Dermis microvascular lymphatic vessel endothelial cell (primary cell): ENCODE measurements around the gene CHST11. TPM values are rescaled to one million over a fixed set of nuclear protein-coding genes. Genes with fewer than 3 reads are reported as not detected.
A peak's percentile ranks its signal among the peaks of the same experiment; 100 is the strongest.

Source experiments
- DNase-seq, 2 donors: peaks; one replicate each; pipeline versions ENCODE4 v3.0.0 to v3.0.0-alpha.2; 2010; ENCODE audit warnings: low read depth in 2 of 2
- total RNA-seq: library from RNA; depleted of rRNA; stranded (reverse); fragments of >200 nt; gene quantifications from 2 replicates; pipeline ENCODE4 v1.2.1, GENCODE V29; 2014

The CHST11 gene
- total RNA-seq, 1 donor from 2014 or later, result 2.1 TPM

DNA sequence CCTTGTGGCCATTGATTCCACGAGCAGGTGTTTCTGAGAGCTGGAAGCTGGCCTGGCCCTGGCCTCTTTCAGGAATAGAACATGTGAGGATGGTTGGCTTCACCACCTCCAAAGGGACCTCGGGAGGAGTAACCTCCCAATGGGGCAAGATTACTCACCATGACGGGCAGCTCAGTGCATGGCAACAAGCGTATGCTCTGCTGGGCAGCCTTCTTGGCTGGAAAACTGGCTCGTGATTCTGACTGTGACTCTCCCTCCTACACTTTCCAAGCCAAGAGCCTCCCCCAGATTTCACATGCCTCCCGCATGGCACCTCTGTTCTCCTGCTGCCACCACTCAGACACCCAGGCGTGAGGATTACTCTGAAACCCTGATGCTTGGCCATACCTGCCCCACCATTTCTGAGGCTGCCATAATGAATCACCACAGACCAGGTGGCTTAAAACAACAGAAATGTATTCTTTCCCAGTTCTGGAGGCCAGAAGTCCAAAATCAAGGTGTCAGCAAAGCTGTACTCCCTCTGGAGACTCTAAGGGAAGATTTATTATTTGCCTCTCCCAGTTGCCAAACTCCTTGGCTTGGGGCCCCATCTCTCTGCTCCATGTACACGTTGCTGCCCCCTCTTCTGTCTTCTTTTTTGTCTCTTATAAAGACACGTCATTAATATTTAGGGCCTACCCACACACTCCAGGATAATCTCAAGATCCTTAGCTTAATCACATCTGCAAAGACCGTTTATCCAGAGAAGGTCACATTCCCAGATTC lies 215.9 kb downstream of the CHST11 start:
- DNase-seq, result no peak

DNA sequence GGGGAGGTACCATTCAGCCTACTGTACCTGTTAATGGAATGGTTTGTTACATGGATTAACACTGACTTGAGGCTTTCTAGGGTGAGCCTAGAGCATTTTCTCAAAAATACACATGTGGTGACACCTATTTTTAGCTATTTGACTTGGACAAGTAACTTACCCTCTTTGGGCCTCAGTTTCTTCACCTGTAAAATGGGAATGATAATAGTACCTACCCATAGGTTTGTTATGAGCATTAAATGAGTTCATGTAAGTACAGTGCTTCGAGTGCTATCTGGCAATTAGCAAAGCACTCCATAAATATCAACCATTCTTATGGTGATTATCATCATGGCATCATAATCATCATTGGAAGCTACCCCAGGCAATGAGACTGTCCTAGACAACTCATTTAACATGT lies 216.5 kb downstream of the CHST11 start:
- DNase-seq, result no peak

DNA sequence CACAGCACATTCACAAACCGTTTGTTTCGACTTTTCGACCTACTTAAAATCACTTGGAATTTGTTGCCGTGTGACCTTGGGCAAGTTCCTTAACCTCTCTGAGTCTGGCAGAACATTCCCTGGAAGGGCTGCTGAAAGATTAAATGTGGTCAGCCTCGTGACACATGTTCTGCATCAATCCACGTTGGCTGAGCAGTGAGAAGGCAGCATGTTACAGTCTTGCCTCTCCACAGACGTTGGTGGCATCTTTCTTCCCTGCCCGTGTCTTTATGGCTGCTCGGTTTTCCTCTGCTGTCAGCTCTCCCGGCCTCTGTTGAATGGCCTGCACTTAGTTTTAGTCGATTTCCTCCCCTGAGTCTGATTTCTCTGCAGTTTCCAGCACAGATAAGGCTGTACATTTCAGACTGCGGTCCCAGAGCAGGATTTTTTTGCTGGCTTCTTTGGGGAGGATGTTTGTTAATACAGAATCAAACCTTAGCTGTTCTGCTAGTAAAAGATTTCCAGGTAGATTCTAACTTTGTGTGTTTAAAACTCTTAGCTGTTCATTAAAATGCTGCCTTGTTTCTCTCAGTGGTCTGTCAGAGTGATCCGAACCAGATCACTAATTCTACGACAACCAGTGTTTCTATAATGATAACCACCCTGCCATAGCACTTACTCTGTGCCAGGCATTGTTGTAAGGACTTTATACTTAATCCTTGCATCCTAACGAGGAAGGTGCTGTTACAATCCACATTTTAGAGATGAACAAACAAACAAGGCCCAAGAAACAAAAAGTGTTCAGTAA lies 217.1 kb downstream of the CHST11 start:
- no peak for DNase-seq

DNA sequence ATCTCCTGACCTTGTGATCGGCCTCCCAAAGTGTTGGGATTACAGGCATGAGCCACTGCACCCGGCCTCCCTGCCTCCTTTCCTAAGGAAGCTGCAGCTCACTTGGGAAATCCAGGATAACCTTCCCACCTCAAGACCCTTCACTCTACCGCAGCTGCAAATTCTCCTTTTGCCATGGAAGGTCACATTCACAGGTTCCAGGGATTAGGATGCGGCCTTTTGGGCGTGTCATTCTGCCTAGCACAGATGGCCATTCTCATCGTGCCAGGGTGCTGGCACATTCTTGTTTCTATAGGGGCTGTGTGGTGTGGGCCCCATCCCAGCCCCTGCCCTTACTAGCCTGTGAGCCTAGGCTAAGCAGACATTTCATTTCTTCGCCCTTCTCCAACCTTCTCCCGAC lies 219.9 kb downstream of the CHST11 start:
- DNase-seq, result no peak

DNA sequence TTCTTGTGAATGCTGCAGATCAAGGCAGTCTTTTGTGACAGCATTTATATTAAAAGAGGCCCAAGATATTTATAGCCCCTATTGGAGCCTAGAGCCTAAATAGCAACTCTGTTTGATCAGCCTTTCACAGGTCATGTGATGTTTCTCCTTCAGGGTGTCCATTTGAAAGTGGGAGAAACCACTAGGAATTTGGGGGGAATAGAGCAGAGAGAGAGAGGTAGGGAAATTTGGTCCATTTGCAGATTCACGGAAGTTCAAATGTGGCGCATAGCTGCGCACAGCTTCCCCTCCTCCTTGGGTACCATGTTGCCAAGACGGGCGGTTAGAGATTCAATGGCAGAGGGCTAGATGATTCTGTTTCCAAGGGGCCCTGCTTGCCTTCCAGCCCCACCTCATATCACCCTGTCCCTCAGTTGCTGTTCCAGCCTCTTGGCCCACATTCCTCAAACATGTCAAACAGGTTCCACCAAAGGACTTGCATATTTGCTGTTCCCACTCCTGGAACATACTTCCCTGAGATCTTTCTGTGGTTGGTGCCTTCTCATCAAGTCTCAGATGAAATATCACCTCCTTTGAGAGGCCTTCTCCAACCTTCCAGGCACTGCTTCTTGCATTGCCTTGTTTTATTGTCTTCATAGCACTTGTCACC lies 220.8 kb downstream of the CHST11 start:
- no peak for DNase-seq

DNA sequence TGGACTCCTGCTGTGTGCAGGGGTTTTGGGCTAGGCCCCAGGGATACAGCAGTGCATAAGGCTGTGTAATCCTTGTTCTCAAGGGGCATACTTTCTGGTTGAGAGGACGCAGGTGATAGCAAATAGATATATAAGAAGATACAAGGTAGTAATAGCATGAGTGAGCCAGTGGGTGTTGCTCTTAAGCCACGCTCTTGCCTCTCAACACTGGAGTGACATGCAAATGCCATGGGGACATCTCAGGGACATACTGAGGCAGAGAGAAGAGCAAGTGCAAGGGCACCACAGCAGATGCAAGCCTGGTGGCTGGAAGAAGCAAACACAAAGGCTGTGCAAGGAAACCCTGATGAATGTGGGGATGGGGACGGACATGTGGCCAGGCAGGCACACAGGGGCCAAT lies 223.3 kb downstream of the CHST11 start:
- DNase-seq, result peak; percentile 27 to 44

DNA sequence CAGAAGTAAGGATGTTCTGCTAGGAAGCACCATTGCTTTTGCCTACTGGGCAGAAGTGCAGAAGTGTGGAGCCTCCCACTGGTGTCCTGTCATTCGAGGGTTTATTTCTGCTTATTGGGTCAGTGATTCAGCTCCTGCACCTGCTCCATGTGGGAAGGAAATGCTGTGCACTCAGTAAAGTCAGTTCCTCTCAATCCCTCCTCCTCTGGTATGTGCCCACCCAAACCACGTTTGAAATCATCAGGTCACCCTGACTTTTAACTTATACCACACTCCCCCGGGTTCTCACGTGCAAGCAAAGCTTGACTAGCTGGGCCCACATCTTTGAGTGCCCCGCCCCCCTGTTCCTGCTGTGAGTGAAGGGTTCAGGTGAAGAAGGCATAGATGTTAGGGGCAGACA lies 223.7 kb downstream of the CHST11 start:
- DNase-seq, result no peak

DNA sequence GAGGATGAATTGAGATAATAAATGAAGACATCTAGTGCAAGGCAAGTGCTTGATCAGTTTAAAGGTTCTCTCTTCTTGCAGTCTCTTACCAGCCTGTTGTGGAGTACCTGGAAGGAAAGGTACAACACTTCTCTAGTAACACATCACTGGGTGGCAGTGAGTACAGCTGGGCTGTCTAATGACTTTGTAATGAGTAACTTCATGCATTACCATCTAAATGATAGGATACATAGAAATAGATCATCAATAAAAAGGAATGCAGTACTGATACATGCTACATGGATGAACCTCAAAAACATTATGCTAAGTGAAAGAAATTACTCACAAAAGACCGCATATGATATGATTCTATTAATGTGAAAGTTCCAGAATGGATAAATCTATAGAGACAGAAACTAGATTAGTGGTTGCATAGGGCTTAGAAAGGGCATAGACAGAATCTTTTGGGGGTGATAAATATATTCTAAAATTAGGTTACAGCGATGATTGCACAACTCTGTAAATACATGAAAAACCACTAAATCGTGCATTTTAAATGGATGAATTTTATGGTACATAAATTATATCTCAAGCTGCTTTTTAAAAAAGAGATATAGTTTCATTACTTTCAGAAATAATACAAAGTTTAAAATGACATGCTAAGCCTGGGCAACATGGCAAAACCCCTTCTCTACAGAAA lies 224.4 kb downstream of the CHST11 start:
- DNase-seq, result no peak

DNA sequence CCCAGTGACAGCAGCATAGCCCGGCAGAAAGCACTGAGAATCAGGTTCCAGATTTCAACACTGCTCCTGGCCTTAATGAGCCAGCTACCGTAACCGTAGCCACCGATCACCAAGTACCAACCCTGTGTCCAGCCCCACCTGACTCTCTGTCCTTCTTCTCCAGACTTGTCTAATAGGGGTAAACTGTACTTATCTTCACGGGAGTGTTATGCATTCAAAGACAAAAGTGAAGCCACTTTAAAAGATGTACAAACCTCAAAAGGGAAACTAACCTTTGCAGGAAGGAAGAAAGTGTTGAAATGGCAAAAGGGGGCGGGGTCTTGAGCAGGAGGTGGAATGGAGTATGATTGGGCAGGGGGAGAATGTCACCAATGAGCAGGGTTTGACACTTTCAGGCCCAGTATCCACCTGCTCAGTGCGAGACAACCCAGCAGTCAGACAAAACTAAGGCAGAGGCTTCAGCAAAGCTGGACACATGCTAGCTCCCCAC lies 226.1 kb downstream of the CHST11 start:
- no peak for DNase-seq

DNA sequence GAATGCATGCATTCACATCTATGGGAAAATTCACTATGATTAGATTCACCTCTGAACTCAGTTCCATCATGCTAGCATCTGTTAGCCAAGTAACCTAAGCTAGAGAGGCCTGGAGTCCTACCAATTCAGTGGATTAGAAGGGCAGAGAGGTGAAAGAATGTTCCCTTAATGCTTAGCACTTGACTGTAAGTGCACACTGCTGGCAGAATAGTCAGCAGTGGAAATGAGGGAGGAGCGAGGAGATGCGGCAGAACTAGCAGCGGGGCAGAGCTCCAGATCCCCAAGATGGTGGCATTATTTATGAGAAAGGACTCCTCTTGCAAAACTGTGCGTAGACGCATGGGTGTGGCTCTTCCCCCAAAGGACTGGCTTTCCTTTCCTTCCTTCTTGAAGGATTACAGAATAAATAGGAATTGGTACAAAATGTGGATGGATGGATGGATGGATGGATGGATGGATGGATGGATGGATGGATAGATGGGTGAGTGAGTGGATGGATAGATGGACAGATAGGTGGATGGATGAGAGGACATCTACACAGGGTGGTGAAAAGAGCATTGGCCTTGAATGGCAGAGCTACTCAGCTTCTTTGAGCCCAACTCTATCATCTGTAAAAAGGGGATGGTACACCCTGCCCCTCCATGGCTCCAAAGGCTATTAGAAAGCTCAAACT lies 227.2 kb downstream of the CHST11 start:
- DNase-seq, result no peak

DNA sequence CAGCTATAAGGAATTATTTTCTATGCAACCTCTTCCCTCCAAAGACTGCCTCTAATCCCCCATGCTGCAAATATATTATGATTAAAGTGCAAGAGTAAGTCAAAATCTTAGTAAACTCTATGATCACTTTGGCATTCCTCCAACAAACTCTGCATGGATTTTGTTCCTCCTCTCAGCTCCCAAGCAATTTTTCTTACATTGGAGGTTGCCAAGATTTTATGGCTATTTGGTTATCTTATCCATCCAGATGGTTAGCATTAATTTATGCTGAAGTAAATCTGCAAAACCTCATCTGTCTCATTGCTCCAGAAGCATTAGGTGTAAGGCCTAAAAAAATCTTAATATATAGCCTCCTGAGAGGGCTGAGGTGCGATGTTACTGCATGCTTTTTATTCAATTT lies 228.1 kb downstream of the CHST11 start:
- DNase-seq, result no peak

DNA sequence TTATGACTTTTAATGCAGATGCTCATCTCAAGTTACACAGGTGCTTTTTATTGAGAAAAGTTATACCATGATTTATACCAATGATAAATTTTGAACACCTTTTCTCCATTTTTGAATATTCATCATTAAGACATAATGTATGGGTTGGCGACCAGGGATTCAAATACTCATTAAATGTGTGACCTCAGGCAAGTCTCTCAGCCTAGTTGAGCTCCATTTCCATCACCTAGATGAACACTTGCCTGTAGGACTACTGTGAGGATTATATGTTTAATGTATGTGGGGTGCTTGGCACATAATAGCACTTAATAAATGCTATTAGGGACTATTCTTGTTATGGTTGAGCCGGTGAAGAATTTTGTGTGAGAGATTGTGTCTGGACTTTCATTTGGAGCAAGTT lies 228.6 kb downstream of the CHST11 start:
- DNase-seq, result no peak

DNA sequence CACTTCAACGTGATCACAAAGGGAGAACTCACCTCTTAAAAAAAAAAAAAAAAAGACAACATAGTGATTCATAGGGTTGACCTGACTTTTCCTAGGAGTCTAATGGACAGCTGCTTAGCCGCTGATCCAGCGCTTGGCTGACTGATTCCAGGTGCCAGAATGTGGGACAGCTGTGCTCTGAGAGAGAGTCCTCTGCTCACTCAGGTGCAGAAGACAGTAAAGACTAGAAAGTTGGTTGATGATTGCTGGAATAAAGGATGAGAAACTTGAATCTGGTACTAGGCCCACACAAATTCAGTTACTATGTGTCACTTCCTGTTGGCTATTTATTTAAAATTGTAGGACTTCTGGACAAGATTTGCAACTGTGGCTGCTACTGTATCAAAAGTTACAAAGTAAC lies 229.4 kb downstream of the CHST11 start:
- DNase-seq, result peak in 1 of 2 donors; percentile 50

DNA sequence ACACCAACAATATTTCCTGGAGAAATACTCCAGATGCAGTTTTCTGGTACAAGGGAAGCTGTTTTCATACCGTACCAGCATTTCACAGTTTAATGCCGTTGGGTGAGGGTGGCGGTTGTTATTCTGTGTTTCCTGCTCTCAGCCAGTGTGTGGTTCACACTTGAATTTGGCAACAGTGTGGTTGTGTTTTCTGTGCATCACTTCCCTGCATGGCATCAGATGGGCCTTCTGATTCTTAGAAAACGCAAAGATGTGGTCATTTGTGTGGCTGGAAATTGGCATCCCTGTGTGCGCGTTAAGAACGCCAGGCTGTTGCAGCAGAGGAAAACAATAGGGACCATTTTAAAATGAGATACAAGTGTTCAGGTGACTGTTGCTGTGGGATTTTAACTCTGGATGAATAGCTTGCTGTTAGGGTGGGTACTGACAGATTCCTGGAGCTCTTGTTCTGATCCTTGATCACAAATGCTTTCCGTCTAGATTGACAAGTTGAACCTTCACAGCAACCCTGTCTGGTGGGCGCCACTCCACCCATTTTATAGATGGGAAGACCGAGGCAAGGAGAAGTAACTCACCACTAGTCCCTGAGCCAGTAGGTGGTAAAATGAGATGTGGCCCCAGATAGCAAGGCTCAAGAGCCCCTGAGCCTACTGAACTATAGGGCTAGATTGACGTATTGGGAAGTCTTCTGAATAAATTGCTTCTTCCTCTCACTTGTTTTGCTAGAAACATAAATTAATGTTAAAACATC lies 231.2 kb downstream of the CHST11 start:
- DNase-seq, result no peak

DNA sequence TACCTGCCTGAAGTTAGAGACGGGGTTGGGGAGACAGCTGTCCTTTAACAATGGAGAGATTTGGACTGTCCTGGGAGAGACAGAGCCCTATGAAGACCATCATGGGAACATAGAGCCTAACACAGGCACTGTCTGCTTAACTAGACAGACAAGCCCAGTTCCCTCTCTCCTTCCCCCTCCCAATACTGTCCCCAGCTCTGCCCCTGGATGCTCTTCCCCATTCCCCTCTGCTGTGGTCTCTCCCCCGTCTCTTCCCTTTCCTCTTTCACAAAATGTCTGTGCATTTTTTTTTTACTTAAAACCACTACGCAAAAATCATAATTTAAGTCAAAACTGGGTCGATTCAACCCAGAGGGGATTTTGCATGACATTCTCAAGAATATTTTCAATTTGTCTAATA lies 232.9 kb downstream of the CHST11 start:
- no peak for DNase-seq

DNA sequence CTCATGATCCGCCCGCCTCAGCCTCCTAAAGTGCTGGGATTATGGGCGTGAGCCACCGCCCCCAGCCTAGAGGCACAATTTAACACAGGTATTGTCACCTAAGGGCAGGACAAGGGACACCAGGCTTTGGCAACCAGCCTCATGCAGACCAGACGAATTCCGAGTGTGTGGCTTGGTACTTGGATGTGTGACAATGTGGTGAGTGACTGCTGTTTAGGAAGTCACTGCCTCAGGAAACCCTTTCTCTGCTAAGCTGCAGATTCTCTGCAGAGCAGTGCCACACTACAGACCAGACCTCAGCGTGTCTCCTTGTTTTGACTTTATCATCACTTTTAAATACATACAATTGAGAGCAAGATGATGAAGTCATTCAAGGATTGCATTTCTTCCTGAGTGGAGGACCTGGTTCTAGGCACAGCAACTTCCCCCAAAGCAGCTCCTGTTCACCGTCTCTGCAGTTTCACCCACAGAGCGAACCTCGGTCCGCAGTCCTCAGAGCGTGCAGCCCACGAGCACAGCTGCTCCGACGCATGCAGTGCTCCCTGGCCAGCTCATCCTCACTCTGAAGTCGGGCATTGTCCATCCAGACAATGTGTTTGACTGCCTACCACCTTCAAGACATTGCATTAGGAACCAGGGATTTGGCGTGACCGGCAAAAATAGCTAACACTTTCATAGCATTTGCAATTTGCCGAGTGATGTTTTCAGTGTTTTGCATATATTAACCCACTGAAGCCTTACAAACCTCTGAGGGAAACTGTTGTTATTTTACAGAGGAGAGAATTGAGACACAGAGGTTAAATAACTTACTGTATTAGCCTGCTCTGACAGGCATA lies 235.2 kb downstream of the CHST11 start:
- no peak for DNase-seq

DNA sequence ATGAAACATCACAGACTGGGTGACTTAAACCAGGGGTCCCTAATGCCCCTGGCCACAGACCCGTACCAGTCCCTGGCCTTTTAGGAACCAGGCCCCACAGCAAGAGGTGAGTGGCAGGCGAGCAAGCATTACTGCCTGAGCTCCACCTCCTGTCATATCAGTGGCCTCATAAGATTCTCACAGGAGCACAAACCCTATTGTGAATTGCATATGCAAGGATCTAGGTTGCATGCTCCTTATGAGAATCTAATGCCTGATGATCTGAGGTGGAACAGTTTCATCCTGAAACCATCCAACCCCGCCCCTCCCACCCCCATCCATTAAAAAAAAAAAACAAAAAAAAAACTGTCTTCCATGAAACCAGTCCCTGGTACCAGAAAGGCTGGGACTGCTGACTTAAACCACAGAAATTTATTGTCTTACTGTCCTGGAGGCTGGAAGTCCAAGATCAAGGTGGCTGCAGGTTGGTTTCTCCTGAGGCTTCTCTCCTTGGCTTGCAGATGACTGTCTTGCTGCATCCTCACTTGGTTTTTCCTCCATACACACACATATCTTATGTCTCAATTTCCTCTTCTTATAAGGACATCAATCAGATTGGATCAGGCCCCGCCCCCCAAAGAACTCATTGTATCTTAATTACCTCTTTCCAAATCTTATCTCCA lies 235.9 kb downstream of the CHST11 start:
- DNase-seq, result no peak

DNA sequence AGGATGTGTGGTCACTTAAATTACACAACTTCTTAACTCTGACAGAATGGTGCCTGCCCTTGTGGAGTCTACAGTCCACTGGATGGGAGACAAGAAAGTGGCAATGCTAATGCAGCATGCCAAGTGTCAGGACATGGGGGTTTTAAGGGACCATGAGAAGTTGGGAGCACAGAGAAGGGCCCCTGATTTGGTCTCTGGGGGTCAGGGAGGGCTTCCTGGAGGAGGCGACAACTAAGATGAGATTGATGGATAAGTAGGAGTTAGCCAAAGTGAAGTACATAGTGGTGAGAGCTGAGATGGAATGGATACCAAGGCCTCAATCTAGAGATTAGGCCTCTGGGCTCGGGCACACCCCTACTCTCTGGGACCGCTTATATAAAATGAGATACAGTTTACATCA lies 236.7 kb downstream of the CHST11 start:
- no peak for DNase-seq

DNA sequence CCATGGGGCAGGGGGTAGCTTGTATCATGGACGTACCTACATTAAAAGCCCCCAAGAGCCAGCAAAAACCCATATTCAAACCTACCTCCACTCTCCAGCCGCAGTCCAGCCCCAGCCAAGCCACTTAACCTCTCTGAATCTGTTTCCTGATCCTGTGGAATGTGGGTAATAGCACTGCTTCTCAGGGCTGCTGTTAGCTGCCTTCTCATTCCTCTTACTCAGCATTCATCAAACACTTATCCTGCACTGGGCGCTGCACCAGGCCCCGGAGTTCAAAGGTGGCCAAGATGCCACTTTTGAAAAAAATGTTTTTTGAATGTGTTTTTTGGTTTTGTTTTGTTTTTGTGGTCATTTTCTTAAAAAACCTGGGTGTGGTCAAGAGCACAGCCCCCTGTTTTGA lies 237.4 kb downstream of the CHST11 start:
- DNase-seq, result peak in 1 of 2 donors; percentile 61
